Adrenal gland (tissue), 5 donors: ENCODE measurements around the gene HOXA3.

Experiments used
- POLR2A ChIP-seq, 2 donors: fragments of 450-650 bp; IDR thresholded peaks; one replicate each; pipeline ENCODE4 v1.6.1; 2017; ENCODE audit warnings: antibody characterized with exemption in 2 of 2, mild to moderate bottlenecking in 2 of 2, moderate library complexity in 1 of 2
- TF ChIP-seq, protein P1 (sequence below), 6 experiments: fragments of 450-650 bp in 4 of 6; fragments of 200-600 bp in 2 of 6; sonication (generic) in 1 of 6; IDR thresholded peaks; 1 replicate in 5 of 6; 2 replicates in 1 of 6; pipeline versions ENCODE4 v1.5.1 to v1.8.0; 2016 to 2021; ENCODE audit warnings: antibody characterized with exemption in 6 of 6, mild to moderate bottlenecking in 2 of 6, moderate library complexity in 1 of 6
- donor health status: DM: no; HTN: no; CAD: no.

DNA sequence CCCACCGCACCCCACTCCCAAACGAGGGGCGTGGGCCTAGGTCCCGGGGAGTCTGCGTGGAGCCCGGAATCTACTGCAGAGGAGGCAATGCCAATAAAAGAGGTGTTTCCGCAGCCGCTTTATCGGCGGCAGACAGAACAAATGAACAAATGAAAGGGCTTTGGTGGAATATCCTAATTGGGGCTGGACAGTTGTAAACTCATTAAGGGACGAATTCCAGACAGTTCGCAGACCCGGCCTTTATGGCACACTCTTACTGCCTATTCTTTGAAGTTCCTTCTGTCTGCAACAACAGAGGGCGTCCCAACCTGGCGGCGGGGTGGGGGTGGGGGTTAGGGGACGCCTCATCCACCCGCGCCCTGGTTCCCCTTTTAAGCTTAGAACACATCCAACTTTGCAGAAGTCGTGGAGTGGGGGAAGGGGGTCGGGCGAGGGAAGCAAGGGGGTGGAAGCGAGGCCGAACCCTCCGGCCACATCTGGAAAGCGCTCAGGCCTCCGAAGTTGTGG lies 8.9 kb upstream of the HOXA3 start:
- no peak for TF ChIP-seq POLR2A (IDR thresholded peaks at IDR 0.05)
- TF ChIP-seq, protein P1, sequence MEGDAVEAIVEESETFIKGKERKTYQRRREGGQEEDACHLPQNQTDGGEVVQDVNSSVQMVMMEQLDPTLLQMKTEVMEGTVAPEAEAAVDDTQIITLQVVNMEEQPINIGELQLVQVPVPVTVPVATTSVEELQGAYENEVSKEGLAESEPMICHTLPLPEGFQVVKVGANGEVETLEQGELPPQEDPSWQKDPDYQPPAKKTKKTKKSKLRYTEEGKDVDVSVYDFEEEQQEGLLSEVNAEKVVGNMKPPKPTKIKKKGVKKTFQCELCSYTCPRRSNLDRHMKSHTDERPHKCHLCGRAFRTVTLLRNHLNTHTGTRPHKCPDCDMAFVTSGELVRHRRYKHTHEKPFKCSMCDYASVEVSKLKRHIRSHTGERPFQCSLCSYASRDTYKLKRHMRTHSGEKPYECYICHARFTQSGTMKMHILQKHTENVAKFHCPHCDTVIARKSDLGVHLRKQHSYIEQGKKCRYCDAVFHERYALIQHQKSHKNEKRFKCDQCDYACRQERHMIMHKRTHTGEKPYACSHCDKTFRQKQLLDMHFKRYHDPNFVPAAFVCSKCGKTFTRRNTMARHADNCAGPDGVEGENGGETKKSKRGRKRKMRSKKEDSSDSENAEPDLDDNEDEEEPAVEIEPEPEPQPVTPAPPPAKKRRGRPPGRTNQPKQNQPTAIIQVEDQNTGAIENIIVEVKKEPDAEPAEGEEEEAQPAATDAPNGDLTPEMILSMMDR (IDR thresholded peaks at IDR 0.05) = no peak
